ENCODE measurements around the gene SH3YL1.

Gene SH3YL1

DNA sequence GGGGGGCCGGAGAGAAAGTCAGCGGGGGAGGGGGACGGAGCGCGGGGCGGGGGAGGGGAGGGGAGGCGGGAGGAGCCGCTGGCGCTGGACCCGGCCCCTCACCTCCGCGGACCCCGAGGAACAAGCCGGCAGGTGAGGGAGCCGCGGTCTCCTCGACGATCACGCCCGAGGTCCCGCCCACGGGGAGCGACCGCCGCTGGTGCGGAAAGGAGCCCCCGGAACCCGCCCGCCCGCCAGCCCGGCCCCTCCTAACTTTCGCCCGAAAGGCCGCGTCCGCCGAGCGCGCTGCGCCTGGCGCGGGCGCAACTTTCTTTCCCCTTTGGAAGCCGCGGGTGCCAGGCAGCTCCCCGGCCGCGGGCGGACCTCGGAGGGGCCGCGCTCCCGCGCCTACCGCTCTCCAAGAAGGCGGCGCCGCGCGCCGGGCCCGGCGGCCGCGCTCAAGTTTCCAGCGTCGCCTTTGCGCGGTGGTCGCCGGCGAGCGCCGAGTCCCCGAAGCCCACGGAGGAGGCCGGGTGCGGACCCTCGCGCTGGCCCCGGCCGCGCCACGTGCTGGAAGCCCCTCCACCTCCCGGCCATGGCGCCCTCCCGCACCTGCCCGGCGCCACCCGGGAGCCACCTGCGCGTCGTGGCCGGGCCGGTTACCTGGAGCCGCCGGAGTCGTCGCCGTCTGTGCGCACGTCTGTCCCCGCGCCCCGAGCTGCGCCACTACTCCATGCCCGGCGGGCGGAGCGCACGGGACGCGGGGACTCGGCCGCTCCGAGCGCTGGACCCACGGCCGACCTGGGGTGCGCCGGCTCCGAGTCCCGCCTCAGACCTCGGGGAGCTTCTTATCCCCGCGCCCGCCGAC is 24.3 kb upstream of the SH3YL1 start, which contains the start of gene ALKAL2:
Gene ALKAL2, minus strand, starts transcription at position 181 of the 847 bp plus-strand sequence. CDS start 256 bp downstream, outside the sequence.
- H3K4me1 ChIP-seq (ENCODE audit: insufficient read depth, low read length), result peaks cover 39% of the 10 kb centered on the region
- under 1% methylated on average over 126 of the region's 128 CpGs for WGBS
- no peaks in the 10 kb centered on the region for H3K36me3 ChIP-seq (ENCODE audit: insufficient read depth, low read length)
- H3K9ac ChIP-seq (ENCODE audit: low read depth, low read length), result no peak within 1 kb of the TSS; the same call in 1 of the 2 replicates
- H3K4me3 ChIP-seq (ENCODE audit: low read length), result peak within 1 kb of the TSS; percentile 60
- H3K9me3 ChIP-seq (ENCODE audit: insufficient read depth, low read depth, low read length), result no peaks in the 10 kb centered on the region
- H3K27ac ChIP-seq (ENCODE audit: low read depth, low read length), result no peak within 1 kb of the TSS; the same call in 1 of the 2 replicates
- H3K27me3 ChIP-seq (ENCODE audit: insufficient read depth, low read length), result peaks cover 86% of the 10 kb centered on the region

DNA sequence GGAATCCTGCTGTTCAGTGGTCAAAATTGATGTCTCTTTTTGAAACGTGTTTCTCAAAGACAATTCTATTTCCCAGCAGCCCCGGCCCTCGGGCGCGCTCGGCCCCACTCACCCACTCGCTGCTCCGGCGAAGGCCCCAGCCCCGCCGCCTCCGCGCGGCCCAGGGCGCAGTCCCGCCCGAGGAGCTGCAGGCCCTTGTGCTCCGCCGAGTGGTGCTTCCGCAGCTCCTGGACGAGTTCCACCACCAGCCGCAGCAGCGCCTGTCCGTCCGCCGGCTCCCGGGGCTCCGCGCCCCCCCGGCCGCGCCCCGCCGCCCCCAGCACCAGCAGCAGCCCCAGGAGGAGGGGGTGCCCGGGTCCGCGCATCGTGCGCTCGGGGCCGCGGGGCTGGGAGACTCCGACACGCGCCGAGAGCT is 23.6 kb upstream of the SH3YL1 start:
- Histone ChIP-seq H3K36me3 (ENCODE audit: insufficient read depth, low read length) (0 out of 2 replicates have a peak, but pooled peaks cover under 1% of the 10 kb centered on the region), H3K9me3 (ENCODE audit: insufficient read depth, low read depth, low read length) (no peaks in the 10 kb centered on the region), H3K4me3 (ENCODE audit: low read length) (peak overlapping the region; percentile 50), H3K4me1 (ENCODE audit: insufficient read depth, low read length) (peaks cover 42% of the 10 kb centered on the region), H3K27ac (ENCODE audit: low read depth, low read length) (no peak overlapping the region), H3K27me3 (ENCODE audit: insufficient read depth, low read length) (peaks cover 82% of the 10 kb centered on the region), H3K9ac (ENCODE audit: low read depth, low read length) (no peak overlapping the region)
- whole genome bisulfite sequencing, result under 1% methylated on average over 43 of the region's 46 CpGs

DNA sequence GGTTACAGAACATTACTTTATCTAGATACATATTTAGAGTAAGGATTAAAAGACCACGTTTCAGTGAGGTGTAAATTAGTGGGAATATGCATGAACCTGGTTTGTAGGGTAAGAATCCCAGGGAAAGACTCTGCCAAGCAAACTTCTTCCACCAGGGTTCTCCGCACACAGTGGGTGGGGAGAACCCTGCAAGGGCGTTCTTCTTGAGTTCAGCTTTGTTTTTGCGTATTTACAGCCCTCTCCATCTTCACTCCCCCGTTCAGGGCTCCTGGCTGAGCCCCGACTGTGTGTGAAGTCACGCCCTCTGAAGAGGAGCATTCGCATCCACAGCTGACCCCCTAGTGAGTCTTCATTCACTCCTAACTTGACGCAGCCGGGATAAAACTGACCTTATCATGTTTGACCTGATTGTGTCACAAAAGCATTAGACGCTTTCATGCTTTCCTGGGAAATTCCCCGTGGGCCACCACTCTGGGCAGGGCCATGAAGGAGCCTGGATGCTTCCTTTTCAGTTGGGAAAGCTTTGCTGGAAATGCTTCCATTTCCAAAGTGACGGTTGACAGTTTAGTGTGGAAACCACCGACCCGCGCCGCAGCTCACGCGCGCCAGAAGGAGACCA is 23.1 kb upstream of the SH3YL1 start:
- peak overlapping the region; percentile 50 for H3K4me3 ChIP-seq (ENCODE audit: low read length)
- peaks cover 76% of the 10 kb centered on the region for H3K27me3 ChIP-seq (ENCODE audit: insufficient read depth, low read length)
- H3K27ac ChIP-seq (ENCODE audit: low read depth, low read length), result no peak overlapping the region; the same call in 1 of the 2 replicates
- H3K9me3 ChIP-seq (ENCODE audit: insufficient read depth, low read depth, low read length), result no peaks in the 10 kb centered on the region
- H3K9ac ChIP-seq (ENCODE audit: low read depth, low read length), result no peak overlapping the region
- peaks cover 42% of the 10 kb centered on the region for H3K4me1 ChIP-seq (ENCODE audit: insufficient read depth, low read length)
- WGBS, result 3% methylated on average over 19 of the region's 20 CpGs
- H3K36me3 ChIP-seq (ENCODE audit: insufficient read depth, low read length), result peaks cover 6% of the 10 kb centered on the region

DNA sequence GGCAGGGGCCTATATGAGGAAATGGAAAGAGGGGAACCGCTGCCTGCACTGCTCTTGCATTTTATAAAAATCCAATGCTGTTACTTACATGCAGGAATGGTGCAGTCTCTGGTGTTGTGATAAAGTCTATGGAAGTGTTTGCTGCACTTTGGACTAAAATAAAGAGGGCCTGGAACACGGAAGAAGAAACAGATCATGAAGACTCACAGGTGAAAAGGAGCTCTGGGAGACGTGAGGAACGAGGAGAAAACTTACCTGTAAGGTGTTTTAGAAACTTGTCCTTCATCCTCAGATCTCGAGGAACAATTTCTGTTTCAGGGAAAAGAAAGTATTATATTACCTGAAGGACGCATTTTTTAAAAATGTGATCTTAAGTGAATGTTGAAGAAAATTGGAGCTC is 22.2 kb upstream of the SH3YL1 start:
- WGBS, result 81% methylated on average over 6 of the region's 6 CpGs
- Histone ChIP-seq H3K36me3 (ENCODE audit: insufficient read depth, low read length) (peaks cover 14% of the 10 kb centered on the region), H3K9me3 (ENCODE audit: insufficient read depth, low read depth, low read length) (no peaks in the 10 kb centered on the region), H3K9ac (ENCODE audit: low read depth, low read length) (no peak overlapping the region), H3K4me1 (ENCODE audit: insufficient read depth, low read length) (peaks cover 42% of the 10 kb centered on the region), H3K4me3 (ENCODE audit: low read length) (no peak overlapping the region), H3K27ac (ENCODE audit: low read depth, low read length) (no peak overlapping the region; the same call in 1 of the 2 replicates), H3K27me3 (ENCODE audit: insufficient read depth, low read length) (peaks cover 68% of the 10 kb centered on the region)

DNA sequence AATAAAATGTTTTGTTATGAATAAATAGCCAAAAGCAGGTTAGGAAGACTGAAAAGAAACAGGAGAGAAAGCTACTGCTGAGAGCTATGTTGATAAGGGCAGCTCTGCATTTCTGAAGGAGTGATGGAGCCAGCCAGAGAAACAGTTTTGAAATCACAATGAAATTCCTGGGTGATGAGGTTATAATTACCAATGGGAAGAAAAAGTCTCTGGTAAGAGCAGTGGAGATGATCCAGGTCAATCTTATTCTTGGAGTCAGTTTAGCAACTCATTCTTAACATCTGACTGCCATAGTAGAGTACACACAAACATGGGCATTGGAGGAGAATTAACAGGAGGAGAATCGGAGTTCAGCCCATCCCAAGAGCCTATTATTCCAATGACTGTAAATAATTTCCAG is 21.7 kb upstream of the SH3YL1 start:
- H3K4me3 ChIP-seq (ENCODE audit: low read length), result no peak overlapping the region
- no peak overlapping the region for H3K9ac ChIP-seq (ENCODE audit: low read depth, low read length)
- peak overlapping the region; percentile 14; the same call in 1 of the 2 replicates for H3K27ac ChIP-seq (ENCODE audit: low read depth, low read length)
- 70% methylated on average over 1 of the region's 1 CpG for WGBS
- H3K36me3 ChIP-seq (ENCODE audit: insufficient read depth, low read length), result peaks cover 19% of the 10 kb centered on the region
- H3K27me3 ChIP-seq (ENCODE audit: insufficient read depth, low read length), result peaks cover 63% of the 10 kb centered on the region
- no peaks in the 10 kb centered on the region for H3K9me3 ChIP-seq (ENCODE audit: insufficient read depth, low read depth, low read length)
- H3K4me1 ChIP-seq (ENCODE audit: insufficient read depth, low read length), result peaks cover 42% of the 10 kb centered on the region

DNA sequence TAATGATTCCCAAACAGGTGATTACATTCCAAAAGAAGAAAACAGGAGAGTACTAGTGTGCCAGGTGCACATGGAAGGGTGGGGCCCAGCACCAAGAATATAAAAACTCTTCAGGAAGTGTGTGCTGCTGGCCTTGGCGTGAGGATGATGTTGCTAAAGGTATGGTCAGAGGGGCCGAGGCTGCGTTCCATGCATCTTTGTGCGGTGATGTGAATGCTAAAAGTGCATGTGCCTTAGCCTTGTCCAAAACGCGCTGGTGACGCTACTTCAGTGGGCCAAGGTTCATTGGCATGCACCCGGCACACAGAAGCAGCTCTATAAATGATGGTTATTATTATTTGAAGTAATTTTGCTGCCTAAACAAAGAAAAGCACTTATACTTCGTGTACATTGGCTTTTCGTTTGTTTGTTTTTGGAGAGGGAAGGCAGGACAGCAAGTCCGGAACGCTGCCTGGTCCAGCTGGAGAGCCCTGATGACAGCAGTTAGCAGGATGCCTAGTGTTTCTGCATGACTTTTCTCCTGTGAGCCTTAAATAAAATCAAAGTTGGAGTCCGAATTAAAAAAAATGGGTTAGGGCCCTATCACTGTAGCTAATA is 21.2 kb upstream of the SH3YL1 start:
- Histone ChIP-seq H3K36me3 (ENCODE audit: insufficient read depth, low read length) (peaks cover 24% of the 10 kb centered on the region), H3K4me3 (ENCODE audit: low read length) (no peak overlapping the region), H3K27ac (ENCODE audit: low read depth, low read length) (peak overlapping the region; percentile 14; the same call in 1 of the 2 replicates), H3K27me3 (ENCODE audit: insufficient read depth, low read length) (peaks cover 57% of the 10 kb centered on the region), H3K9ac (ENCODE audit: low read depth, low read length) (no peak overlapping the region), H3K9me3 (ENCODE audit: insufficient read depth, low read depth, low read length) (no peaks in the 10 kb centered on the region), H3K4me1 (ENCODE audit: insufficient read depth, low read length) (peaks cover 42% of the 10 kb centered on the region)
- WGBS, result 61% methylated on average over 13 of the region's 13 CpGs

DNA sequence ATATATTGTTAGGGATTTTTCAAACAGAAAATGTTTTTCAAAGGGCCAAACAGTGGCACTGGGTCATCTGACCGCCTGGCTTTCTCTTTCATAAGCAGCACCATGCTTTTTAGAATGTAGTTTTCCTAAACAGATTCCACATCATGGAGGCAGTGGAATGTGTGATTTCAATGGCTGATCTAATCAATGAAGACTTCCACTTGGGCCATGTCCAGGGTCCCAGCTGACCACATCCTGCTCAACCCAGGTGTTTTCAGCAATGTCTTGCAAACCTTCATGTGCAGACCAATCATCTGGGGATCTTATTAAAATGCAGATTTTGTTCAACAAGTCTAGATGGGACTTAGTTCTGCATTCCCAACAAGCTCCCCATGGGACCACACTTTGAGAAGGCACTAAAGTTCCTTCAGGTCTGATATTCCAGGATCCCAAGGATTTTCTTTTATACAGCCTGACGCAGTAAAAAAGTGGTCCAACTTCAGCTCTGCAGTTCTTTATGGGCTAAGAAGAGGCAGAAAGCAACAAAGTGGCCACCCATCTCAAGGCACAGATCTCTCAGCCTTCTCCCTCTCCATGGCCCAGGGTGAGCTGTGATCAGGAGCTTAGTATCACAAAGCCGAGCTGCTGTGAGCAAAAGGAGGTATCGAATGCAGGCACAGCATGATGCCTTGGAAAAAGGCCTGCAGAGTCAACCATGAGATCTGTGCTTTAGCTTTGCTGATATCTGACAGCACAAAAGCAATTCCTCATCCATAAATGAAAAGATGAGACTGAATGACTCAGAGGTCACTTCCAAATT is 20.4 kb upstream of the SH3YL1 start:
- H3K36me3 ChIP-seq (ENCODE audit: insufficient read depth, low read length), result peaks cover 32% of the 10 kb centered on the region
- no peak overlapping the region for H3K9ac ChIP-seq (ENCODE audit: low read depth, low read length)
- peaks cover 49% of the 10 kb centered on the region for H3K27me3 ChIP-seq (ENCODE audit: insufficient read depth, low read length)
- peaks cover 42% of the 10 kb centered on the region for H3K4me1 ChIP-seq (ENCODE audit: insufficient read depth, low read length)
- H3K9me3 ChIP-seq (ENCODE audit: insufficient read depth, low read depth, low read length), result no peaks in the 10 kb centered on the region
- H3K27ac ChIP-seq (ENCODE audit: low read depth, low read length), result peak overlapping the region; percentile 10; the same call in 1 of the 2 replicates
- WGBS, result 39% methylated on average over 4 of the region's 4 CpGs
- H3K4me3 ChIP-seq (ENCODE audit: low read length), result no peak overlapping the region

DNA sequence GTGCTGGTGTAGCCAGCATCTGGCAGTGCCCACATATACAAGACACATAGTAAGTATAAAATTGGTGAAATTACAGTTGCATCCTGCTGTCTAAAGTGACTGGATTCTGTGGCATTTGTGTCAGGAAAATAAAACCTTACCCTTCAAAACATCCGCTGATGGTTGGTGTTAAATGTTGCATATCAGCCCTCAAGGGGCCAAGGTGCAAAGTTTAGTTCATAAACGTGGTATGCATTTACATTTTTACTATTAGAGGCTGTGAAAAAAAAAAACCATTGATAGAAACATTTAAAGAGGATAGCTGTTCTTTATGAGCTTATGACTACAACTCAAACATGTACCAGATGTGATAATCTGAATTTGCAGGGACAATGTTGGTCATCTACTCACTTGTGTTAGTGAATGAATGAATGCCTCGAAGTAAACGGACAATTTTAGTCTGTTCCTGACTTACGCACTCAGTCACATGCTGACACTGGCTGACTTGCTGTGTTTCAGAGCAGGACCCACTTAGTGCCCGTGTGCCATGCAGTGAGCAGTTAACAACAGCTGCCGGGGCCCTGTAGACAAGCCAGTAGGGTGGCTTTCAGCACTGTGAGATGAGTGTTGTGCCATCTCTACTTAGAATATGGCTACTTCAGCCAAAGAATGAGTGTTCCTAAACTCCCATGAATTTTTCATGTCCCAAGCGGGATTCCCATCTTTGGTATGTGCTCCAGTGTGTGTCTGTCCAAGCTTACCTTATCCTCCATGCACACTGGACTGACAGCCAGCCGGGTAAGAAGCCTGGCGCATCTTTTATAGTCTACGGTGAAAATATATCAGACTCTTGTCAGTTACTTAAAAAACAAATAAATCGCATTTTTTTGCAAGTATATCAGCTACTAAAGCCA is 18.8 kb upstream of the SH3YL1 start:
- Histone ChIP-seq H3K27me3 (ENCODE audit: insufficient read depth, low read length) (peaks cover 37% of the 10 kb centered on the region), H3K36me3 (ENCODE audit: insufficient read depth, low read length) (peaks cover 48% of the 10 kb centered on the region), H3K9ac (ENCODE audit: low read depth, low read length) (no peak overlapping the region), H3K4me3 (ENCODE audit: low read length) (no peak overlapping the region), H3K9me3 (ENCODE audit: insufficient read depth, low read depth, low read length) (no peaks in the 10 kb centered on the region), H3K4me1 (ENCODE audit: insufficient read depth, low read length) (peaks cover 42% of the 10 kb centered on the region), H3K27ac (ENCODE audit: low read depth, low read length) (no peak overlapping the region)
- 94% methylated on average over 11 of the region's 12 CpGs for WGBS

DNA sequence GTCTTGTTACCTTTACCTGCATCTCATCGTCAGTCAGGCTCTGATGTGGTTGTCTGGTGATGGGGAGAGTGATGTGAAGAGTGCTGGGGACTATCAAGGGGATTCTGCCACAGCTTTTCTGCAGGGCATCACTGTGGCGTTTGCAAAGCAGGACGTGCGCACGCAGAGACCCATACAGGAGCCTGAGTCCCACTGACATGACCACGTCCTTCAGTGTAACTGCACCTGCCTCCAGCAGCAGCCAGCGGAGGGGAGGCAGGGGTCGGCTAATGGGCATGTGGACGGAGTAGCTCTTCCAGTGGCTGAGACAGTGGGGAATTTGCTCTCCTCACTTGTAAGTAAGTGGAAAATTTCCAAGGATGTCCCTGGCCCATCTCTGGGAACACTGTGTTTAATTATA is 17.5 kb upstream of the SH3YL1 start:
- no peak overlapping the region for H3K4me3 ChIP-seq (ENCODE audit: low read length)
- peaks cover 61% of the 10 kb centered on the region for H3K36me3 ChIP-seq (ENCODE audit: insufficient read depth, low read length)
- 98% methylated on average over 9 of the region's 9 CpGs for WGBS
- no peaks in the 10 kb centered on the region for H3K9me3 ChIP-seq (ENCODE audit: insufficient read depth, low read depth, low read length)
- peaks cover 35% of the 10 kb centered on the region for H3K4me1 ChIP-seq (ENCODE audit: insufficient read depth, low read length)
- H3K9ac ChIP-seq (ENCODE audit: low read depth, low read length), result no peak overlapping the region
- peaks cover 24% of the 10 kb centered on the region for H3K27me3 ChIP-seq (ENCODE audit: insufficient read depth, low read length)
- H3K27ac ChIP-seq (ENCODE audit: low read depth, low read length), result no peak overlapping the region

DNA sequence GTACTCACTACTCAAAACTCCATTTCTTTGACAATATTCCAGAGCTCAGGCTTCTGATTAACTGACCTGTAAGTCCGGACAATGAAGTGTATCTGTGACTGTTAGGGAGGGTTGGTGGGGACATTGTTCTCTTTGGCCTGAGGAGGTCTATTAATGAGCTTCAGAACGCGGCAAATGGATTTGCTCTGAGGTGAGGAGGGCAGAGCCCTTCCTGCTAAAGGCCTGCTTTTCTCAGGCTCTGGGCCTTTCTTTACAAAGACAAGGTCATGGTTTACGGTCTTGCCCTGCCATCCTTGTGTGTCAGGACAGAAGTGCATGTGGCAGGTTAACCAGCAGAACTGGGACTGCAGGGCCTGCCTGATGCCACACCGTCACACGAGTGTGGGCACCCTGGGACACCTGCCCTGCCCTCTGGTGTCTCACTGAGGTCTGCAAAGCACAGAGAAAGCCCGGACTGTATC is 16.8 kb upstream of the SH3YL1 start:
- Histone ChIP-seq H3K27me3 (ENCODE audit: insufficient read depth, low read length) (peaks cover 17% of the 10 kb centered on the region), H3K4me1 (ENCODE audit: insufficient read depth, low read length) (peaks cover 28% of the 10 kb centered on the region), H3K9ac (ENCODE audit: low read depth, low read length) (no peak overlapping the region), H3K27ac (ENCODE audit: low read depth, low read length) (no peak overlapping the region), H3K4me3 (ENCODE audit: low read length) (no peak overlapping the region), H3K36me3 (ENCODE audit: insufficient read depth, low read length) (peaks cover 68% of the 10 kb centered on the region), H3K9me3 (ENCODE audit: insufficient read depth, low read depth, low read length) (no peaks in the 10 kb centered on the region)
- 96% methylated on average over 7 of the region's 7 CpGs for WGBS
